MM.1S (cell line): ENCODE measurements around the gene GTF2IRD1.

Experiments
- DNase-seq: peaks from one replicate; pipeline ENCODE4 v3.0.0-alpha.2; 2015
- H2AFZ ChIP-seq: fragments of 300-600 bp; sonication (generic); 2 replicates; pipeline ENCODE4 v1.6.0; 2016; ENCODE audit warnings: antibody characterized with exemption, low read length
- H3F3A ChIP-seq: fragments of 300-600 bp; sonication (generic); 2 replicates; pipeline ENCODE4 v1.6.1; 2016; ENCODE audit warnings: mild to moderate bottlenecking, antibody characterized with exemption, low read length, moderate library complexity, mixed read lengths; ENCODE audit not compliant: insufficient read depth
- H3K27ac ChIP-seq: fragments of 300-600 bp; sonication (generic); 2 replicates; pipeline ENCODE4 v1.5.1; 2016; ENCODE audit warnings: mild to moderate bottlenecking, low read length
- H3K27me3 ChIP-seq: fragments of 300-600 bp; sonication (generic); replicated peaks from 2 replicates; pipeline ENCODE4 v1.6.0; 2016; ENCODE audit warnings: low read length; ENCODE audit not compliant: insufficient read depth
- H3K36me3 ChIP-seq: fragments of 300-600 bp; sonication (generic); replicated peaks from 2 replicates; pipeline ENCODE4 v1.6.1; 2016; ENCODE audit warnings: mild to moderate bottlenecking, low read length, mixed read lengths; ENCODE audit not compliant: insufficient read depth
- H3K4me1 ChIP-seq: fragments of 300-600 bp; sonication (generic); 2 replicates; pipeline ENCODE4 v1.6.1; 2016; ENCODE audit warnings: low read length, mixed read lengths
- H3K4me2 ChIP-seq: fragments of 300-600 bp; sonication (generic); 2 replicates; pipeline ENCODE4 v1.6.0; 2016; ENCODE audit warnings: low read depth, low read length
- H3K4me3 ChIP-seq: fragments of 300-600 bp; sonication (generic); 2 replicates; pipeline ENCODE4 v1.5.1; 2016; ENCODE audit warnings: low read length, mixed read lengths
- H3K79me2 ChIP-seq: fragments of 300-600 bp; sonication (generic); 2 replicates; pipeline ENCODE4 v1.6.1; 2016; ENCODE audit warnings: mixed run types, low read length, mixed read lengths
- H3K9ac ChIP-seq: fragments of 300-600 bp; sonication (generic); 2 replicates; pipeline ENCODE4 v1.6.1; 2016; ENCODE audit warnings: low read length, mixed read lengths
- H3K9me2 ChIP-seq: fragments of 300-600 bp; sonication (generic); replicated peaks from 2 replicates; pipeline ENCODE4 v1.6.1; 2016; ENCODE audit warnings: mild to moderate bottlenecking, low read length, mixed read lengths; ENCODE audit not compliant: insufficient read depth
- H3K9me3 ChIP-seq: fragments of 300-600 bp; sonication (generic); replicated peaks from 2 replicates; pipeline ENCODE4 v1.6.1; 2016; ENCODE audit warnings: mild to moderate bottlenecking, low read length, mixed read lengths; ENCODE audit not compliant: insufficient read depth
- H4K20me1 ChIP-seq: fragments of 300-600 bp; sonication (generic); 2 replicates; pipeline ENCODE4 v1.6.1; 2016; ENCODE audit warnings: mild to moderate bottlenecking, low read length, moderate library complexity, mixed read lengths; ENCODE audit not compliant: insufficient read depth
- CTCF ChIP-seq: fragments of 300-600 bp; sonication (generic); IDR thresholded peaks from 2 replicates; pipeline ENCODE4 v1.5.1; 2016; ENCODE audit warnings: antibody characterized with exemption, low read length, mixed read lengths
- EZH2 ChIP-seq: fragments of 300-600 bp; sonication (generic); optimal IDR thresholded peaks from 2 replicates; pipeline ENCODE3; 2017; ENCODE audit warnings: low read depth, mild to moderate bottlenecking, antibody characterized with exemption, low read length, mixed read lengths
- EZH2phosphoT487 ChIP-seq: fragments of 300-600 bp; sonication (generic); IDR thresholded peaks from 2 replicates; pipeline ENCODE4 v1.6.1; 2018; ENCODE audit warnings: antibody characterized with exemption, low read length

The GTF2IRD1 gene

GRCh38 chr7:74473116-74473515 lies 19.4 kb downstream of the GTF2IRD1 start:
- H2AFZ ChIP-seq, result no peak overlapping the region
- TF ChIP-seq EZH2 (no peak), CTCF (no peak)

GRCh38 chr7:74474271-74474865 lies 20.7 kb downstream of the GTF2IRD1 start:
- Histone ChIP-seq H3K79me2 (peaks cover 22% of the 10 kb centered on the region), H3K9me3 (no peaks in the 10 kb centered on the region), H3K36me3 (no peaks in the 10 kb centered on the region), H3K9me2 (no peaks in the 10 kb centered on the region), H3K4me2 (no peak overlapping the region), H3K27me3 (no peaks in the 10 kb centered on the region), H3K27ac (no peak overlapping the region), H3K4me1 (no peaks in the 10 kb centered on the region), H3F3A (no peaks in the 10 kb centered on the region), H4K20me1 (peaks cover 3% of the 10 kb centered on the region; the same call in 1 of the 2 replicates), H2AFZ (no peak overlapping the region), H3K4me3 (no peak overlapping the region), H3K9ac (no peak overlapping the region)
- TF ChIP-seq CTCF, result no peak
- TF ChIP-seq EZH2phosphoT487, result no peak
- TF ChIP-seq EZH2, result no peak
- no peak for DNase-seq

More at GRCh38 chr7:74473116-74473515, 19.4 kb downstream of the GTF2IRD1 start:
- H3K36me3 ChIP-seq, result no peaks in the 10 kb centered on the region
- H3K27me3 ChIP-seq, result no peaks in the 10 kb centered on the region
- H3F3A ChIP-seq, result no peaks in the 10 kb centered on the region
- peaks cover 25% of the 10 kb centered on the region for H3K79me2 ChIP-seq
- no peaks in the 10 kb centered on the region for H3K4me1 ChIP-seq
- DNase-seq, result no peak
- no peaks in the 10 kb centered on the region for H3K9me3 ChIP-seq
- no peak overlapping the region for H3K4me3 ChIP-seq
- no peak overlapping the region for H3K9ac ChIP-seq
- H3K27ac ChIP-seq, result no peak overlapping the region
- H3K4me2 ChIP-seq, result no peak overlapping the region
- no peaks in the 10 kb centered on the region for H3K9me2 ChIP-seq
- H4K20me1 ChIP-seq, result peaks cover 3% of the 10 kb centered on the region; the same call in 1 of the 2 replicates

GRCh38 chr7:74475243-74475986 lies 21.7 kb downstream of the GTF2IRD1 start:
- no peaks in the 10 kb centered on the region for H3K9me3 ChIP-seq
- peaks cover 20% of the 10 kb centered on the region for H3K79me2 ChIP-seq
- no peak overlapping the region for H3K27ac ChIP-seq
- TF ChIP-seq CTCF (no peak), EZH2 (no peak), EZH2phosphoT487 (no peak)
- H3K4me3 ChIP-seq, result no peak overlapping the region
- no peak overlapping the region for H2AFZ ChIP-seq
- no peaks in the 10 kb centered on the region for H3K4me1 ChIP-seq
- no peak overlapping the region for H3K9ac ChIP-seq
- H3K9me2 ChIP-seq, result no peaks in the 10 kb centered on the region
- H4K20me1 ChIP-seq, result peaks cover 3% of the 10 kb centered on the region; the same call in 1 of the 2 replicates
- H3K27me3 ChIP-seq, result no peaks in the 10 kb centered on the region
- no peaks in the 10 kb centered on the region for H3F3A ChIP-seq
- DNase-seq, result no peak
- H3K4me2 ChIP-seq, result no peak overlapping the region
- no peaks in the 10 kb centered on the region for H3K36me3 ChIP-seq
